Sigmoid colon (tissue), 7 donors: Measurements from ENCODE around the gene TRIM14. TPM values are rescaled to one million over a fixed set of nuclear protein-coding genes. Genes with fewer than 3 reads are reported as not detected.

Source experiments
- DNase-seq: peaks from one replicate; pipeline ENCODE4 v3.0.0-alpha.2; 2019
- H3K27ac ChIP-seq, 4 donors: fragments of 200-600 bp; sonication (generic); one replicate each; pipeline ENCODE4 v1.5.1; 2016 to 2019; ENCODE audit warnings: mild to moderate bottlenecking in 1 of 4
- H3K27me3 ChIP-seq, 3 donors: fragments of 200-600 bp; sonication (generic); one replicate each; pipeline ENCODE4 v1.5.1; 2019; ENCODE audit warnings: mild to moderate bottlenecking in 1 of 3
- H3K36me3 ChIP-seq, 4 donors: fragments of 200-600 bp; sonication (generic); one replicate each; pipeline ENCODE4 v1.5.1; 2016 to 2019
- H3K4me1 ChIP-seq, 4 donors: fragments of 200-600 bp; sonication (generic); one replicate each; pipeline ENCODE4 v1.5.1; 2017 to 2019
- H3K4me3 ChIP-seq, 4 donors: fragments of 200-600 bp; sonication (generic); one replicate each; pipeline ENCODE4 v1.5.1; 2017 to 2019; ENCODE audit warnings: mild to moderate bottlenecking in 2 of 4, moderate library complexity in 1 of 4
- H3K9me3 ChIP-seq, 4 donors: fragments of 200-600 bp in 3 of 4; sonication (generic) in 3 of 4; one replicate each; pipeline versions ENCODE4 v1.5.1 to v1.6.1; 2013 to 2019
- CTCF ChIP-seq, 4 experiments: fragments of 450-650 bp in 3 of 4; fragments of 200-600 bp in 1 of 4; IDR thresholded peaks; one replicate each; pipeline ENCODE4 v1.5.1; 2016 to 2019; ENCODE audit warnings: antibody characterized with exemption in 4 of 4, mild to moderate bottlenecking in 3 of 4, moderate library complexity in 2 of 4
- EP300 ChIP-seq, 4 donors: sonication (generic); formaldehyde crosslinking; IDR thresholded peaks; one replicate each; pipeline ENCODE4 v1.6.1; 2017; ENCODE audit warnings: antibody characterized with exemption in 4 of 4
- POLR2A ChIP-seq, 2 donors: fragments of 450-650 bp; IDR thresholded peaks; one replicate each; pipeline ENCODE4 v1.6.1; 2016; ENCODE audit warnings: antibody characterized with exemption in 2 of 2, mild to moderate bottlenecking in 2 of 2, moderate library complexity in 2 of 2
- POLR2AphosphoS5 ChIP-seq, 4 donors: sonication (generic); formaldehyde crosslinking; IDR thresholded peaks; one replicate each; pipeline ENCODE4 v1.6.1; 2017; ENCODE audit warnings: antibody characterized with exemption in 4 of 4
- WGBS, 2 donors: extraction: QIAGEN DNeasy Blood & Tissue Kit; methylation state at CpG; one replicate each; pipeline ENCODE4 v1.1.7; 2013; 5-methylcytosine and 5-hydroxymethylcytosine counted together
- intact Hi-C: fragments of 100-400 bp; cut with DNase I; formaldehyde crosslinking; loops from one replicate; pipeline ENCODE4 v1.15.1; 2023
- polyA plus RNA-seq, 3 donors: library from polyadenylated mRNA; stranded (reverse); fragments of 200-250 nt; gene quantifications; one replicate each; pipeline ENCODE4 v1.2.3, GENCODE V29; 2013
- total RNA-seq, 4 donors: library from RNA; depleted of rRNA; stranded (reverse); fragments of >200 nt; gene quantifications; one replicate each; pipeline ENCODE4 v1.1.0, GENCODE V29; 2016
- donor health status: healthy with polysubstance abuse.
- donor health status: Bipolar disorder and iron deficiency.
- donor health status: healthy.

Gene TRIM14
- total and polyA plus RNA-seq, 7 donors = 7.2 to 40.1 (median 13.2) TPM

- Histone ChIP-seq H3K27me3 (no peaks in the 10 kb centered on the region), H3K4me1 (no peaks in the 10 kb centered on the region), H3K4me3 (no peak overlapping the region), H3K36me3 (no peaks in the 10 kb centered on the region), H3K9me3 (no peaks in the 10 kb centered on the region), H3K27ac (no peak overlapping the region)
- intact Hi-C loops = no loop called here
- no peak for TF ChIP-seq POLR2AphosphoS5 (IDR thresholded peaks at IDR 0.05)
- no peak for TF ChIP-seq EP300 (IDR thresholded peaks at IDR 0.05)
- TF ChIP-seq CTCF (IDR thresholded peaks at IDR 0.05) = no peak
- TF ChIP-seq POLR2A (IDR thresholded peaks at IDR 0.05) = no peak
- peak; percentile 26 for DNase-seq
- 82 to 87% methylated on average over 7 of the region's 7 CpGs for WGBS, 2 donors
Measured at GRCh38 chr9:98135938-98136337, 16.9 kb upstream of the TRIM14 start.

- Histone ChIP-seq H3K27ac (no peak overlapping the region), H3K9me3 (no peaks in the 10 kb centered on the region), H3K36me3 (no peaks in the 10 kb centered on the region), H3K27me3 (no peaks in the 10 kb centered on the region), H3K4me3 (no peak overlapping the region), H3K4me1 (no peaks in the 10 kb centered on the region)
- DNase-seq = no peak
- 24 to 68% methylated on average over 4 of the region's 4 CpGs for WGBS, 2 donors
- intact Hi-C loops = no loop called here
- TF ChIP-seq EP300 (IDR thresholded peaks at IDR 0.05) (no peak), CTCF (IDR thresholded peaks at IDR 0.05) (no peak)
Measured at GRCh38 chr9:98135558-98135934, 16.5 kb upstream of the TRIM14 start.

GRCh38 chr9:98134702-98135557 is 15.9 kb upstream of the TRIM14 start:
- intact Hi-C loops = no loop called here
- Histone ChIP-seq H3K36me3 (no peaks in the 10 kb centered on the region), H3K4me1 (no peaks in the 10 kb centered on the region), H3K27ac (no peak overlapping the region), H3K9me3 (no peaks in the 10 kb centered on the region), H3K4me3 (no peak overlapping the region), H3K27me3 (no peaks in the 10 kb centered on the region)
- peak; percentile 46 for DNase-seq
- WGBS, 2 donors = 93 to 94% methylated on average over 12 of the region's 12 CpGs
- TF ChIP-seq CTCF (IDR thresholded peaks at IDR 0.05) = no peak
- TF ChIP-seq EP300 (IDR thresholded peaks at IDR 0.05) = no peak
- no peak for TF ChIP-seq POLR2A (IDR thresholded peaks at IDR 0.05)
- TF ChIP-seq POLR2AphosphoS5 (IDR thresholded peaks at IDR 0.05) = no peak

- no peaks in the 10 kb centered on the region for H3K27me3 ChIP-seq
- no peaks in the 10 kb centered on the region for H3K36me3 ChIP-seq
- WGBS, 2 donors = 86 to 91% methylated on average over 14 of the region's 14 CpGs
- H3K27ac ChIP-seq = no peak overlapping the region
- intact Hi-C loops = no loop called here
- no peaks in the 10 kb centered on the region for H3K4me1 ChIP-seq
- peak; percentile 45 for DNase-seq
- TF ChIP-seq EP300 (IDR thresholded peaks at IDR 0.05) = no peak
- no peak overlapping the region for H3K4me3 ChIP-seq
- no peaks in the 10 kb centered on the region for H3K9me3 ChIP-seq
Measured at GRCh38 chr9:98132806-98133631, 14.0 kb upstream of the TRIM14 start.

- TF ChIP-seq EP300 (IDR thresholded peaks at IDR 0.05) = no peak
- no peak for TF ChIP-seq POLR2AphosphoS5 (IDR thresholded peaks at IDR 0.05)
- no peak for TF ChIP-seq CTCF (IDR thresholded peaks at IDR 0.05)
- no peak for TF ChIP-seq POLR2A (IDR thresholded peaks at IDR 0.05)
- WGBS, 2 donors = 92 to 93% methylated on average over 9 of the region's 9 CpGs
- H3K9me3 ChIP-seq = no peaks in the 10 kb centered on the region
- intact Hi-C loops = no loop called here
- no peaks in the 10 kb centered on the region for H3K36me3 ChIP-seq
- no peaks in the 10 kb centered on the region for H3K4me1 ChIP-seq
- peak; percentile 57 for DNase-seq
- no peak overlapping the region for H3K4me3 ChIP-seq
- no peak overlapping the region for H3K27ac ChIP-seq
- H3K27me3 ChIP-seq = no peaks in the 10 kb centered on the region
Measured at GRCh38 chr9:98132158-98132557, 13.1 kb upstream of the TRIM14 start.
